Measurements from ENCODE around the gene C20orf144.

C20orf144 gene

GRCh38 chr20:33677991-33678702 lies 16.0 kb downstream of the C20orf144 start:
- DNase-seq (ENCODE audit: low spot score) = no peak

DNA sequence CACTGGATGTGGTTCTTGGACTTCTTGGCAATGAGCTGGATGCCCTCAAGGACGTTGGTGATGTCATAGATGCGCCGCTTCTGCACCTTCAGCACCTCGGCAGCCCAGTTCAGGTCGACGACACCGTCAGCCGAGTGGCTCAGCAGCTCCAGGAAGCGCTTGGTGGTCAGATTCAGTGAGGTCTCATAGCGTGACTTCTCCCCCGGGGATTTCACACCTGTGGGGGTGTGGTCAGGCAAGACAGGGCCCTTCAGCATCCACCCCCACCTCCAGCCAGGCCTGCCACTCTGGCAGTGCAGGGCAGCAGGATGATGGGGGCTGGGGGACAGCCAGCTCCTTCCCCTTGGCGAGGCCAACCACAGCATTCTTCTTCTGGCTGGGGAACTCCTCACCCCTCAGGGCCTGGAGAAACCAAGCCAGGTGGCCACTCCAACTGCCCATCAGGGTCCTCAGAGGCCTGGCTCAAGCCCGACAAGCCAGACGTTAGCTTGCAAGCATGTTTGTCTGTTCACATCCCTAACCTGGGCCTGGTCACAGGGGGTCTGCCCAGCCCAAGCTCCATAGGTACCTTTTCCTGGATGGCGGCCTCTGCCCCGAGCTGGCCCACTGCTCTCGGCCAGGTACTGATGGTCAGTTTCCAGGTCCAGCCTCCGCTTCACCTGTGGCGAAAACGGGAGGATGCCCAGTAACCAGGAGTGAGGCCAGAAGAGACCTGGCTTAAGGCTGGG lies 17.8 kb downstream of the C20orf144 start:
- no peak for DNase-seq (ENCODE audit: low spot score)

GRCh38 chr20:33680686-33681085 lies 18.6 kb downstream of the C20orf144 start:
- no peak for DNase-seq (ENCODE audit: low spot score)

DNA sequence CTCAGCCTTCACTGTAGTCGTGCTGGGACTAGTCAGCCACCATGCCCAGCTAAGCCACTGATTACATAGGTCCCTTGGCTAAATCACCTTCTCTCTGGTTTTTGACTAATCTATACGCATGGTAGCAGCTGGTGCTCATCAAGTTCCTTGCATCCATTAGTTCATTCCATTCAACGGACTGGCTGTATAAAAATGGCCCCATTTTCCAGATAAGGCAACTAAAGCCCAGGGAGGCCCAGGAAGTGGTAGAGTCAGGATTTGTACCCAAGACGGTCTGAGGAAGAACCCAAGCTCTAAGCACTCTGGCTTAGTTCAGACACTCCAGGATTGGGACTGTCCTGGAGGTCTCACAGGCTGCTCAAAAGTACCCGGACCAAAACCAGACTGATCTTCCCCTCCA lies 19.2 kb downstream of the C20orf144 start:
- no peak for DNase-seq (ENCODE audit: low spot score)

DNA sequence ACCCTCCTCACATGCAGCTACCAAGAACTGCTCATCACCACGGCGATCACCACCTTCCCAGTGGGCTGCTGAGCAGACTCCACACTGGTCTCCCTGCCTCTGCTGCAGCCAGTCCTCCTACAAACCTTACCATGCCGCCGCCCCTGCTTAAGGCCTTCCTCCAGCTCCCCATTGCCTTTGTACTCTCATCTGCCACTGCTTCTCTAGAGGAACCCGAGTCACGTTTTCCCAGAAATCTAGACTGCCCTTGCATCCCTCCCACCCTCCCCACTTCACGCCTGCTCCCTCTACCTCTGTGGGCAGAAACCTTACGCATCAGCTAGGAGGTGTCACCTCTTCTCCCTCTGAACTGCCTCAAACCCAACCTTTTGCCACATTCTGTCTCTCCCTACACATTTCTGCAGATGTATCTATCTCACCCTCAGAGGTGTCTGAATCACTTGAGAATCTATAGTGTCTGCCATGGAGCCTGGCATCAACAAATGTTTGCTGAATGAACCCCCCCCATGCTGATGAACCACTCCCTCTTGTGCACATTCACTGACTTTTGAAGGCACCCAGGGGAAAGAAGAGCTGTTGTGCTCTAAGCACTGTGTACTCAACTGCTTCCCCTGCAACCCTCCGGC lies 19.7 kb downstream of the C20orf144 start:
- DNase-seq (ENCODE audit: low spot score) = no peak

- no peak for DNase-seq (ENCODE audit: low spot score)
These were observed 22.6 kb downstream of the C20orf144 start for GRCh38 chr20:33684533-33685327.

DNA sequence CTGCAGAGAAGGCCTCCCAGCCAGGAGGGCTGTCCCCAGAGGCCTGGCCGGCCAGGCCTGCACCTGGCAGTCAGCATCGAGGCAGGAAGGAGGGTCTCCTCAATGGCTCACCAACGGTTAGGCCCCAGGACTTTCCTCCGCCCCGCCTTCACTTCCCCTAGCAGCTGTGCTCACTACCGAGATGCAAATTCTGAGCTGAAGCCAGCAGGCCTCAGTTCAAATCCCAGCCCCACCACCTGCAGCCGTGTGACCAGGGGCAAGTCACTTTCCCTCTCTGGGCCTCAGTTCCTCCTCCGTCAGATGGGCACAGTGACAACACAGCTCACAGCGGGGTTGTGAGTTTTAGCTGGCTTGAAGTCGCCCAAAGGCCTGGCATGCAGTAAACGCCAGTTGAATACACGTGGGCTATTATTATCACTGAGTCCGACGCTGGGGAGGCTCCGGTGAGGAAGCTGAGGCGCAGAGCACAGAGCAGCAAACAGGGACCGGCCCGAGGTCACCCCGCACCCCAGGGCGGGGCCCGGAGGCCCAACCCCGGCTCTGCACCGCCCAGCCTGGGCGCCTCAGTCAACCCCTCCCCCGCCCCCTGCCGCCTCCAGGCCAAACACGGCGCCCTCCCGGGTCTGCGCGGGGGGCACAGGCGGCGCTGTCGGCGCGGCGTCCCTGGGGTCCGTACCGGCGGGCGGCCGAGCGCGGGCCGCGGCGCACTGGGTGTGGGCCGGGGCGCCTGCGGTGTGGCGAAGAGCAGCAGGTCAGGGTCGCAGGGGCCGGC lies 23.4 kb downstream of the C20orf144 start:
- peak; percentile 62 for DNase-seq (ENCODE audit: low spot score)

DNA sequence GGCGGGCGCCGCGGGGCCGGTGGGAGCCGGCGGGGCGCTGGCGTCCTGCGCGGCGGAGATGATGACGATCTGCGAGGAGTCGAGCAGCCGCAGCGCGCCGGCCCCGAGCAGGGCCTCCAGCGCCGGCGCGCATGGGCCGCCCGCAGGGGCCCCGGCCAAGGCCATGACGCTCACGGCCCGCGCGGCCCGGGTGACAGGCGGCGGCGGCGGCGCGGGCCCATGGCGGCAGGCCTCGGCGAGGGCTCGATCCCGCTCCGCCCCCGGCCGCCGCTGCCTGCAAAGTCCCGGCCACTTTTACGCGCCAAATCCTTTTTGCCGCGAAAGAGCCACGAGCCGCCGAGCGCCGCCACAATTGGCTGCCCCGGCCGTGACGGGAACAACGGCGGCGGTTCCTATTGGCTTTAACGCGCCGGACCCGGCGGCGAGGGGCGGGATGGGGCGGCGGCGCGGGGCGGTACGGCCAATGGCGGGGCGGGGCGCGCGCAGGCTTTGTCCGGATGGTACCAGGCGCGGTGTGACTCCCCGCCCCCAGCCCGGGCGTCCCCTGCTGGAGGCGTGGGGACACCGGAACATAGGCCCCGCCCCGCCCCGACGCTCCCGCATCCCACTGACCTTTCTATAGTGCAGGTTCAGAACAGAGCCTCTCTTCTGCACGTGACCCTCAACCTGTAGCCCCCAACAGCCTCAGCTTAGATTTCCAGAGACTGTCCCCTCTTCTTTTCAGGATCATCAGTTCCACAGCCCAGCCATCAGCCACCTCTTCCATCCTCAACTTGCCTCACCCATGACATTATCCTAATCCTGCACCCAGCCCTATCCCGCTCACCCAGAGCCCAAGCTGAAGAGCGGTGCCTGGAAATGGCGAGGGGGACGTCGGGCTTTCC lies 24.2 kb downstream of the C20orf144 start, which contains the start of gene E2F1:
TSS of gene E2F1 (minus strand) at position 286 of the 884 bp plus-strand sequence. CDS start at position 165, 121 bp downstream.
- DNase-seq (ENCODE audit: low spot score) = peak; percentile 100

DNA sequence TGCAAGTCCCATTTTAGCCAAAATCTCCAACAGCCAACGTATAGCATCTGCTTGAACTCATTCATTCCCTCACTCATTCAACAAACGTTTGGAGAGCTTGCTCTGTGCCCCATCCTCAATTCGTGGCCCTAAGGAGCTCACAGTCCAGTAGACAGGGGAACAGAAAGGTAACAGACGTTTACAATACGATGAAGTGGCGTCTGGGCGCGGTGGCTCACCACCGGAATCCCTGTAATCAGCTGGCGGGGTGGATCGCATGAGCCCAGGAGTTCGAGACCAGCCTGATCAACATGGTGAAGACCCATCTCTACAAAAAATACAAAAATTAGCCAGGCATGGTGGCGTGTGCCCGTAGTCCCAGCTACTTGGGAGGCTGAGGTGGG lies 24.8 kb downstream of the C20orf144 start:
- no peak for DNase-seq (ENCODE audit: low spot score)

DNA sequence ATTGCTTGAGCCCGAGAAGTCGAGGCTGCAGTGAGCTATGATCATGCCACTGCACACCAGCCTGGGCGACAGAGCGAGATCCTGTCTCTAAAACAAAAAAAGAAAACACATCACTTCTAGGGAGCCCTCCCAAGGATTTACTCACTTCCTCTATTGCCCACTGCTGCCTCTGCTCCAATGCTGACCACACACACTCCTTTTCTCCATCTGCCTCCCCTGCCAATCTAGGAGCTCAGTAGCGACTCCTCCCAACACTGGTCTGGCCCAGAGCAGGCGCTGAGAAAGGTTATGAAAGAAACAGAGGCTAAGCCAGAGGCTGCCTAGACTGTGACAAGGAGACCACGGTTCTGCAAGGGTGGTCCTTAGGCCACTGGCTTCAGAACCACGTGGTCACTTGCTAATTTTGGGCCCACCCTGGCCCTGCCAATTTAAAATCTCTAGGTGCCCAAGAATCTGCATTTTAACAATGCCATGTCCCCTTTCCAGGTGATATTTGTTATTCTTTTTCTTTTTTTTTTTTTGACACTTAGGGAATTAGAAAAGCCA lies 25.3 kb downstream of the C20orf144 start:
- no peak for DNase-seq (ENCODE audit: low spot score)

- no peak for DNase-seq (ENCODE audit: low spot score)
These were observed 26.1 kb downstream of the C20orf144 start for GRCh38 chr20:33687993-33688937.

- no peak for DNase-seq (ENCODE audit: low spot score)
These were observed 26.9 kb downstream of the C20orf144 start for GRCh38 chr20:33688938-33689424.

- no peak for DNase-seq (ENCODE audit: low spot score)
These were observed 27.4 kb downstream of the C20orf144 start for GRCh38 chr20:33689493-33689892.

- DNase-seq (ENCODE audit: low spot score) = no peak
These were observed 27.8 kb downstream of the C20orf144 start for GRCh38 chr20:33689973-33690372.

DNA sequence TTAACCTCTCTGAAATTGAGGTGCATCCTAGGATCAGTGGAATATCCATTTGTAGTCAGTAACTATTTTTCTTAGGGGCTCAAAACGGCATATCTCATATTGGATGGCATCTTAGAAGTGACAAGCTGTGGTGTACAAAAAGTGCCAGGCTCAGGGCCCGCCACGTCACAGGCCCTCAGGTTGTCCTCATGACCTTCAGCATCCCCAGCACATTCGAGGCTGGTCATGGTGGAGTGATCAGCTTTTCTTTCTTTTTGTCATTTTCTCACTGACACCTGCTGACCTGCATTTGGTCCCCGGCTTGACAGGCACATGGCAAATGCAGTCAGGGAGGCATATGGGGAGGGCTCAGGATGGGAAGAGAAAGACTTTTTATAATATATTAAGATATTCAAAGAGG lies 31.2 kb downstream of the C20orf144 start:
- DNase-seq (ENCODE audit: low spot score) = no peak

- no peak for DNase-seq (ENCODE audit: low spot score)
These were observed 31.9 kb downstream of the C20orf144 start for GRCh38 chr20:33693741-33694638.

GRCh38 chr20:33694639-33695012 lies 32.5 kb downstream of the C20orf144 start:
- DNase-seq (ENCODE audit: low spot score) = no peak

- no peak for DNase-seq (ENCODE audit: low spot score)
These were observed 34.3 kb downstream of the C20orf144 start for GRCh38 chr20:33696448-33696847.

Measured in GM03348 (cell line).